H1 (cell line): Measurements from ENCODE around the gene UGGT2. TPM values are rescaled to one million over a fixed set of nuclear protein-coding genes. Genes with fewer than 3 reads are reported as not detected.

Experiments
- CTCF ChIA-PET: fragments of 300-600 bp; sonication (Branson Sonifier 250); formaldehyde crosslinking; loops from one replicate; lab custom pipeline; 2021; ENCODE audit not compliant: partially characterized antibody; lab: Charles Lee
- POLR2A ChIA-PET: fragments of 300-600 bp; sonication (Branson Sonifier 250); formaldehyde crosslinking; loops from one replicate; lab custom pipeline; 2021; ENCODE audit warnings: inconsistent platforms; ENCODE audit not compliant: partially characterized antibody; lab: Charles Lee
- DNase-seq, 2 experiments: peaks; one replicate each; pipeline versions ENCODE4 v3.0.0 to v3.0.0-alpha.2; 2010 to 2022; ENCODE audit warnings: low spot score in 2 of 2, low read depth in 1 of 2, mixed read lengths in 1 of 2
- FAIRE-seq: peaks from 2 replicates; lab custom pipeline; 2011; peaks lifted over from hg19 to GRCh38; lab: Jason Lieb, UNC
- H2AFZ ChIP-seq: 2 replicates; pipeline ENCODE4 v1.8.1; 2012; ENCODE audit warnings: low read length, inconsistent platforms
- H2AK5ac ChIP-seq: 2 replicates; pipeline ENCODE4 v1.6.1; 2013; ENCODE audit warnings: low read depth, low read length
- H2BK120ac ChIP-seq: replicated peaks from 2 replicates; pipeline ENCODE3; 2013; ENCODE audit warnings: low read depth, low read length, inconsistent platforms
- H2BK12ac ChIP-seq: 2 replicates; pipeline ENCODE4 v1.6.1; 2013; ENCODE audit warnings: low read depth, low read length
- H2BK15ac ChIP-seq: 2 replicates; pipeline ENCODE4 v1.6.1; 2013; ENCODE audit warnings: low read length
- H2BK20ac ChIP-seq: 2 replicates; pipeline ENCODE4 v1.6.1; 2013; ENCODE audit warnings: low read length
- H2BK5ac ChIP-seq: 2 replicates; pipeline ENCODE4 v1.6.1; 2013; ENCODE audit warnings: low read depth, low read length
- H3K14ac ChIP-seq: 2 replicates; pipeline ENCODE4 v1.6.1; 2013; ENCODE audit warnings: inconsistent platforms; ENCODE audit not compliant: insufficient read length
- H3K18ac ChIP-seq: 2 replicates; pipeline ENCODE4 v1.6.1; 2013; ENCODE audit warnings: low read length; ENCODE audit errors: extremely low read depth
- H3K23ac ChIP-seq: 2 replicates; pipeline ENCODE4 v1.6.1; 2013; ENCODE audit warnings: inconsistent platforms; ENCODE audit not compliant: insufficient read length
- H3K23me2 ChIP-seq: 2 replicates; pipeline ENCODE4 v1.6.1; 2013; ENCODE audit warnings: low read depth, low read length
- H3K27ac ChIP-seq: 2 replicates; pipeline ENCODE4 v1.6.1; 2011; ENCODE audit warnings: low read depth, low read length, inconsistent platforms
- H3K27me3 ChIP-seq, 4 experiments: replicated peaks in 1 of 4; 1 replicate in 1 of 4; 2 replicates in 3 of 4; pipeline versions ENCODE4 v1.6.1 to v1.8.1; 2011 to 2013; ENCODE audit warnings: low read length in 3 of 4, mild to moderate bottlenecking in 3 of 4, inconsistent platforms in 2 of 4, mixed read lengths in 2 of 4, moderate library complexity in 1 of 4; ENCODE audit not compliant: control insufficient read depth in 3 of 4, insufficient read depth in 3 of 4; ENCODE audit errors: extremely low read depth in 1 of 4
- H3K36me3 ChIP-seq, 4 experiments: 2 replicates each; pipeline versions ENCODE4 v1.6.1 to v1.8.1; 2011 to 2013; ENCODE audit warnings: mild to moderate bottlenecking in 4 of 4, low read length in 3 of 4, moderate library complexity in 2 of 4, control low read depth in 1 of 4, inconsistent platforms in 1 of 4; ENCODE audit not compliant: insufficient read depth in 4 of 4, control insufficient read depth in 2 of 4
- H3K4ac ChIP-seq: replicated peaks from 2 replicates; pipeline ENCODE3; 2013; ENCODE audit warnings: low read length, low read depth, mixed read lengths, inconsistent platforms; ENCODE audit not compliant: insufficient read length
- H3K4me1 ChIP-seq, 4 experiments: replicated peaks in 1 of 4; 1 replicate in 1 of 4; 2 replicates in 3 of 4; pipeline versions ENCODE4 v1.6.1 to v1.8.1; 2011 to 2013; ENCODE audit warnings: low read length in 3 of 4, inconsistent platforms in 2 of 4, mixed read lengths in 1 of 4; ENCODE audit not compliant: insufficient read depth in 4 of 4, control insufficient read depth in 3 of 4
- H3K4me2 ChIP-seq, 2 experiments: 2 replicates each; pipeline versions ENCODE4 v1.6.1 to v1.8.1; 2011 to 2013; ENCODE audit warnings: low read depth in 2 of 2, low read length in 2 of 2, control low read depth in 1 of 2, inconsistent platforms in 1 of 2, mild to moderate bottlenecking in 1 of 2; ENCODE audit not compliant: insufficient read depth in 1 of 2
- H3K4me3 ChIP-seq, 4 experiments: fragments of 200-600, 300-600 bp in 1 of 4; sonication (generic), shearing (Covaris generic), sonication (Bioruptor Twin) in 1 of 4; 2 replicates each; pipeline versions ENCODE4 v1.5.1 to v1.8.1; 2011 to 2016; ENCODE audit warnings: low read length in 4 of 4, low read depth in 3 of 4, control low read depth in 2 of 4, inconsistent platforms in 2 of 4, mild to moderate bottlenecking in 2 of 4, mixed read lengths in 1 of 4, moderate library complexity in 1 of 4; ENCODE audit not compliant: insufficient read depth in 2 of 4; ENCODE audit errors: extremely low read depth in 1 of 4
- H3K56ac ChIP-seq: replicated peaks from 2 replicates; pipeline ENCODE3; 2013; ENCODE audit warnings: low read depth, mild to moderate bottlenecking, mixed read lengths, low read length, inconsistent platforms; ENCODE audit not compliant: insufficient read length
- H3K79me1 ChIP-seq: 2 replicates; pipeline ENCODE4 v1.6.1; 2013; ENCODE audit warnings: low read depth, low read length, control low read depth
- H3K79me2 ChIP-seq, 2 experiments: 2 replicates each; pipeline versions ENCODE4 v1.6.1 to v1.8.1; 2012 to 2013; ENCODE audit warnings: low read length in 2 of 2, mild to moderate bottlenecking in 2 of 2, inconsistent platforms in 1 of 2; ENCODE audit not compliant: insufficient read depth in 2 of 2, control insufficient read depth in 1 of 2
- H3K9ac ChIP-seq, 4 experiments: replicated peaks in 1 of 4; 1 replicate in 1 of 4; 2 replicates in 3 of 4; pipeline versions ENCODE4 v1.6.1 to v1.8.1; 2011 to 2013; ENCODE audit warnings: low read depth in 3 of 4, low read length in 3 of 4, control low read depth in 2 of 4, mild to moderate bottlenecking in 2 of 4, moderate library complexity in 2 of 4, inconsistent platforms in 1 of 4; ENCODE audit errors: extremely low read depth in 1 of 4
- H3K9me3 ChIP-seq, 2 experiments: 2 replicates each; pipeline versions ENCODE4 v1.6.1 to v1.8.1; 2012 to 2013; ENCODE audit warnings: mild to moderate bottlenecking in 2 of 2, moderate library complexity in 2 of 2, control low read depth in 1 of 2, inconsistent platforms in 1 of 2, low read depth in 1 of 2, low read length in 1 of 2, mixed read lengths in 1 of 2; ENCODE audit not compliant: insufficient read depth in 2 of 2
- H4K20me1 ChIP-seq, 2 experiments: replicated peaks in 1 of 2; 2 replicates each; pipeline versions ENCODE3 to v1.8.1; 2011 to 2013; ENCODE audit warnings: inconsistent platforms in 2 of 2, low read length in 2 of 2, mild to moderate bottlenecking in 1 of 2; ENCODE audit not compliant: insufficient read depth in 2 of 2, control insufficient read depth in 1 of 2
- H4K5ac ChIP-seq: 2 replicates; pipeline ENCODE4 v1.6.1; 2013; ENCODE audit warnings: low read length, low read depth, mixed read lengths, inconsistent platforms; ENCODE audit not compliant: insufficient read length
- H4K8ac ChIP-seq: 2 replicates; pipeline ENCODE4 v1.8.0; 2013; ENCODE audit warnings: mild to moderate bottlenecking, moderate library complexity, low read length, inconsistent platforms; ENCODE audit not compliant: insufficient read depth; ENCODE audit errors: extremely low read depth
- H4K91ac ChIP-seq: replicated peaks from 2 replicates; pipeline ENCODE3; 2013; ENCODE audit warnings: low read length, mixed read lengths, inconsistent platforms; ENCODE audit not compliant: insufficient read length
- CHD7 ChIP-seq: fragments of 300-600 bp; sonication (generic); IDR thresholded peaks from 2 replicates; pipeline ENCODE4 v1.7.1; 2012; ENCODE audit warnings: low read length, moderate library complexity, mild to moderate bottlenecking, inconsistent platforms; ENCODE audit not compliant: insufficient replicate concordance
- polyA plus RNA-seq, 7 experiments: library from polyadenylated mRNA; depleted of rRNA in 3 of 7; stranded (reverse) in 5 of 7; unstranded in 2 of 7; fragments of >200 nt in 5 of 7; fragments of 200-250 nt in 2 of 7; gene quantifications; 1 replicate in 5 of 7; 2 replicates in 1 of 7; 4 replicates in 1 of 7; pipeline versions ENCODE4 v1.2.1 to v1.2.3, GENCODE V29; 2011 to 2013; ENCODE audit warnings: missing spikeins in 2 of 7, mixed read lengths in 2 of 7
- total RNA-seq: library from RNA; stranded (reverse); fragmentation: NEBNext Ultra II Directional; extraction: Animal tissue kit (Norgen Biotek cat#: 25700); gene quantifications from 2 replicates; pipeline ENCODE4 v1.2.1, GENCODE V29; 2021

UGGT2 gene
- total and polyA plus RNA-seq, 2 of the 8 experiments (the other 6 are each of a cell fraction or from before 2014, with no cell fraction given): 5.9 to 25.1 TPM

GRCh38 chr13:96025283-96025682, 27.9 kb downstream of the UGGT2 start:
- H2BK20ac ChIP-seq: no peak overlapping the region
- no peak overlapping the region for H2BK5ac ChIP-seq
- H3K23me2 ChIP-seq: no peaks in the 10 kb centered on the region
- no peak overlapping the region for H2BK120ac ChIP-seq
- no peaks in the 10 kb centered on the region for H3K9me3 ChIP-seq
- H3K36me3 ChIP-seq: no peaks in the 10 kb centered on the region; a peak in 2 of 8 replicates
- no peak overlapping the region for H4K5ac ChIP-seq
- H3K4me1 ChIP-seq: peaks cover 0 to 2% (median under 1%) of the 10 kb centered on the region in 4 experiments; a peak in 3 of 7 replicates
- no peak overlapping the region for H2AFZ ChIP-seq
- no peak overlapping the region for H2AK5ac ChIP-seq
- no peak overlapping the region for H3K4me2 ChIP-seq
- H3K27me3 ChIP-seq: no peaks in the 10 kb centered on the region
- no peak overlapping the region for H4K8ac ChIP-seq
- H3K18ac ChIP-seq: no peak overlapping the region
- no peak overlapping the region for H3K23ac ChIP-seq
- H3K4ac ChIP-seq: no peak overlapping the region
- ChIA-PET POLR2A (no interaction called here), CTCF (no interaction called here)
- H4K91ac ChIP-seq: no peak overlapping the region
- no peak overlapping the region for H3K27ac ChIP-seq
- H3K4me3 ChIP-seq: no peak overlapping the region
- no peak overlapping the region for H3K56ac ChIP-seq
- no peaks in the 10 kb centered on the region for H3K79me1 ChIP-seq
- no peaks in the 10 kb centered on the region for H3K79me2 ChIP-seq
- H4K20me1 ChIP-seq: no peaks in the 10 kb centered on the region
- DNase-seq: no peak
- H3K9ac ChIP-seq: no peak overlapping the region
- H2BK15ac ChIP-seq: no peak overlapping the region
- no peak overlapping the region for H3K14ac ChIP-seq
- no peak overlapping the region for H2BK12ac ChIP-seq
- FAIRE-seq: no peak
- no peak for TF ChIP-seq CHD7
